ENCODE measurements around the gene KRTAP5-3.

DNA sequence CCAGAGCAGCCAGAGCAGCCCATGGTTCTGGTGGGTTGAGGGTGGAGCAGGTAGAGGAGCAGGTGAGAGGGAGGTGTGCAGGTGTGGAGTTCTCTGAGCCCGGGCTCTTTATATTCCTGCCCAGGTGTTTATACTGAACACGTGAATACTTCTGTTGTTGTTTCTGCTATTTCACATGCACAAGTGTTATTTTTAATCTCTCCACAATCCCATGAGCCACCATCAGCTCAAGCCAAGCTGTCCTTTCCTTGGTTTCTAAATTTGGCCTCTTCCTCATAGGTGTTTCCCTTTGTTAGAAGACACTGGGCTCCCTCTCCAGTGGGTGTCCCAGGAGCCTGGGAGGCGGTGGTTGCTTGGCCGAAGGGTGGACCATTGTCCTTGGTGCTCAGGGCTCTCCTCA, at the start of gene KRTAP5-3:
- TF ChIP-seq, protein P1, sequence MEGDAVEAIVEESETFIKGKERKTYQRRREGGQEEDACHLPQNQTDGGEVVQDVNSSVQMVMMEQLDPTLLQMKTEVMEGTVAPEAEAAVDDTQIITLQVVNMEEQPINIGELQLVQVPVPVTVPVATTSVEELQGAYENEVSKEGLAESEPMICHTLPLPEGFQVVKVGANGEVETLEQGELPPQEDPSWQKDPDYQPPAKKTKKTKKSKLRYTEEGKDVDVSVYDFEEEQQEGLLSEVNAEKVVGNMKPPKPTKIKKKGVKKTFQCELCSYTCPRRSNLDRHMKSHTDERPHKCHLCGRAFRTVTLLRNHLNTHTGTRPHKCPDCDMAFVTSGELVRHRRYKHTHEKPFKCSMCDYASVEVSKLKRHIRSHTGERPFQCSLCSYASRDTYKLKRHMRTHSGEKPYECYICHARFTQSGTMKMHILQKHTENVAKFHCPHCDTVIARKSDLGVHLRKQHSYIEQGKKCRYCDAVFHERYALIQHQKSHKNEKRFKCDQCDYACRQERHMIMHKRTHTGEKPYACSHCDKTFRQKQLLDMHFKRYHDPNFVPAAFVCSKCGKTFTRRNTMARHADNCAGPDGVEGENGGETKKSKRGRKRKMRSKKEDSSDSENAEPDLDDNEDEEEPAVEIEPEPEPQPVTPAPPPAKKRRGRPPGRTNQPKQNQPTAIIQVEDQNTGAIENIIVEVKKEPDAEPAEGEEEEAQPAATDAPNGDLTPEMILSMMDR (IDR thresholded peaks at IDR 0.05), result no peak
- TF ChIP-seq POLR2A (IDR thresholded peaks at IDR 0.05), result no peak

Data from adrenal gland (tissue), 5 donors.